Adrenal gland (tissue), 5 donors: Measurements from ENCODE around the gene FAF1.

Experiments
- CTCF ChIP-seq, 6 experiments: fragments of 450-650 bp in 4 of 6; fragments of 200-600 bp in 2 of 6; sonication (generic) in 1 of 6; IDR thresholded peaks; 1 replicate in 5 of 6; 2 replicates in 1 of 6; pipeline versions ENCODE4 v1.5.1 to v1.8.0; 2016 to 2021; ENCODE audit warnings: antibody characterized with exemption in 6 of 6, mild to moderate bottlenecking in 2 of 6, moderate library complexity in 1 of 6
- POLR2A ChIP-seq, 2 donors: fragments of 450-650 bp; IDR thresholded peaks; one replicate each; pipeline ENCODE4 v1.6.1; 2017; ENCODE audit warnings: antibody characterized with exemption in 2 of 2, mild to moderate bottlenecking in 2 of 2, moderate library complexity in 1 of 2
- donor health status: DM: no; HTN: no; CAD: no.

GRCh38 chr1:50700621-50701020 is 259.4 kb downstream of the FAF1 start:
- no peak for TF ChIP-seq CTCF (IDR thresholded peaks at IDR 0.05)
- TF ChIP-seq POLR2A (IDR thresholded peaks at IDR 0.05) = no peak
